Neutrophil (primary cell): Measurements from ENCODE around the gene ARMH4.

ENCODE experiments used
- H3K27ac ChIP-seq: fragments of 200-600 bp; sonication (generic); 2 replicates; pipeline ENCODE4 v1.5.1; 2016; ENCODE audit warnings: mild to moderate bottlenecking, moderate library complexity
- H3K27me3 ChIP-seq: fragments of 200-600 bp; sonication (generic); 2 replicates; pipeline ENCODE4 v1.6.0; 2016; ENCODE audit warnings: mild to moderate bottlenecking
- H3K36me3 ChIP-seq: fragments of 200-600 bp; sonication (generic); 2 replicates; pipeline ENCODE4 v1.5.1; 2017
- H3K4me1 ChIP-seq, 2 experiments: fragments of 200-600 bp in 1 of 2; sonication (generic) in 1 of 2; 1 replicate in 1 of 2; 2 replicates in 1 of 2; pipeline versions ENCODE4 v1.5.1 to v1.6.1; 2013 to 2016; ENCODE audit warnings: low read depth in 1 of 2, low read length in 1 of 2, mild to moderate bottlenecking in 1 of 2, moderate library complexity in 1 of 2; ENCODE audit not compliant: control insufficient read depth in 1 of 2, insufficient read depth in 1 of 2
- H3K4me3 ChIP-seq, 2 experiments: fragments of 200-600 bp in 1 of 2; sonication (generic) in 1 of 2; 1 replicate in 1 of 2; 2 replicates in 1 of 2; pipeline ENCODE4 v1.5.1; 2013 to 2016; ENCODE audit warnings: low read depth in 1 of 2, low read length in 1 of 2, mild to moderate bottlenecking in 1 of 2, moderate library complexity in 1 of 2
- H3K9me3 ChIP-seq: fragments of 200-600 bp; sonication (generic); 2 replicates; pipeline ENCODE4 v1.5.1; 2016
- CTCF ChIP-seq: fragments of 200-600 bp; sonication (generic); IDR thresholded peaks from 2 replicates; pipeline ENCODE4 v1.5.1; 2016; ENCODE audit warnings: antibody characterized with exemption

ARMH4 gene

DNA sequence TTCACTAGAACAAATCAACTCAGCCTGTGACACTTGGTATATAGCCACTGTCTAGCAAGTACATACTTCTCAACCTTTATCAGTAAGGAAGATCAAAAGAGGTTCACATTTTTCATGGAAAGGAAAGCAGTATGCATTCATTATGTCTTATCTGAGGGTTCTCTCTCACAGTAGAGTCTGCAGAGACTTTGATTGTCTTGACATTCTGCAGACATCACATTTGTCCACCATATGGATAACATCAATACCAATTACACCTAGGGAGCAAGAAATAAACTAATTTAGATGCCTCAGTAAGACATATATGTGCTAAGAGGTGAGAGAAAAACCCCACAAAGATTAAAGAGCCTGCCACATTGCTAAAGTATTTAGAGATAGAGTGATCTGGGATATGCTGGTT lies 175.3 kb downstream of the ARMH4 start:
- no peaks in the 10 kb centered on the region for H3K36me3 ChIP-seq
- H3K27me3 ChIP-seq = no peaks in the 10 kb centered on the region
- no peak for TF ChIP-seq CTCF
- no peaks in the 10 kb centered on the region for H3K4me1 ChIP-seq
- H3K9me3 ChIP-seq = no peaks in the 10 kb centered on the region
- no peak overlapping the region for H3K4me3 ChIP-seq
- H3K27ac ChIP-seq = no peak overlapping the region

DNA sequence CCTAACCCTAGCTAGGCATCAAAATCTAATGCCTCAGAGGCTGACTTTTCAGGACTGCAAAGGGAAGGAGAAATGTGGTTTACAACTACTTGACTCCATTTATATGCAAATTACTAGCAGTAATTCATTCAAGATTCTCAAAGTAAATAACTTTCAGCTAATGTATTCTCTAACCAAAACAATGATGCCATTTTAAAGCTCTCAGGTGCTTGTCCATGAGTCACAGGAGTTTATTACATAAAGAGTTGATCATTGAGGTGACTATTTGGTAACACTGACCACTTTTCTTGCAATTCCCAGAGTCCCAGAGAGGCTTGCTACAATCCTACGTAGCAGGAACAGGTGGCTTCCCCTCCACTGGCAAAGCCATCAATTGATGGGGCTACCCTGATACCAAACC lies 177.1 kb downstream of the ARMH4 start:
- TF ChIP-seq CTCF = no peak
- H3K9me3 ChIP-seq = no peaks in the 10 kb centered on the region

GRCh38 chr14:57970594-57970993 lies 181.4 kb downstream of the ARMH4 start:
- Histone ChIP-seq H3K9me3 (no peaks in the 10 kb centered on the region), H3K27me3 (no peaks in the 10 kb centered on the region)
- no peak for TF ChIP-seq CTCF

More for the DNA sequence above, 177.1 kb downstream of the ARMH4 start:
- Histone ChIP-seq H3K4me1 (no peaks in the 10 kb centered on the region), H3K27ac (no peak overlapping the region), H3K27me3 (no peaks in the 10 kb centered on the region), H3K4me3 (no peak overlapping the region), H3K36me3 (no peaks in the 10 kb centered on the region)

DNA sequence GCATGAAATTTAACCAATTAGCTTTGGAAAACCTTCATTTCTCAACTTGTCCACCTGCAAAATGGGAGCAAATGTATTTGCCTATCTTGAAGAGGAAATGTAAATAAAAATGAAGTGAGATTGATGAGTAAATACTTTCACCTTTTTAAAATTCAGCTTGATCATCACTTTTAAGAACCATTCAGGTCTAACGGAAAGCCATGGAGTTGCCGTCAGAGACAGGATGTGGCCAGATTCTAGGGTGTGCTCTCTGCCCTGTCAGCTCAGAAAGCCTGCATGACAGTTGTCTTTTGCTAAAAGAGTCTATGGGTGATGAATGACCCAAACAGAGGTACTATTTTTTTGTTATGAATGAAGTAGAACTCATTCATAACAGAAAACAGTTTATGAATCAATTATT lies 181.8 kb downstream of the ARMH4 start:
- Histone ChIP-seq H3K27me3 (no peaks in the 10 kb centered on the region), H3K4me1 (no peaks in the 10 kb centered on the region), H3K27ac (no peak overlapping the region), H3K4me3 (no peak overlapping the region), H3K9me3 (no peaks in the 10 kb centered on the region), H3K36me3 (no peaks in the 10 kb centered on the region)
- no peak for TF ChIP-seq CTCF

More at GRCh38 chr14:57970594-57970993, 181.4 kb downstream of the ARMH4 start:
- H3K27ac ChIP-seq = no peak overlapping the region
- no peaks in the 10 kb centered on the region for H3K4me1 ChIP-seq
- no peaks in the 10 kb centered on the region for H3K36me3 ChIP-seq
- H3K4me3 ChIP-seq = no peak overlapping the region

DNA sequence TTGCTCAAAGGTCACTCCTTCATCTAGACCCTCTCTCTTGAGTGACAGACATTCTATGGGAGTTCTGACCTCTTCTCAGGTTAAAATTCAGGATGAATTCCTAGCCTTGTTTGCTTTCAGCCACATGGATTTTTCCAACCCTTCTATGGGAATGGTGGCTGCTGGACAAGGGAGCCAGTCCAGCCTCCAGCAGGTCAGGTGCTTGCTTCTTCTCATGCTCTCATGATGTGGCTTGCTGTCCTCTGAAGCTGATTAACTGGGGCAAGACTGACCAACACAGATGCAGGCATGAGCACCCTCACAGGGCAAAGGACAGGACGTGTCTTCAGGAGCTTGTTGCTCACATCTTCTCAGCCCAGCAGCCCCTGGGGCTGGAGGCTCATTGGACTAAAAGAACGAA lies 188.9 kb downstream of the ARMH4 start:
- Histone ChIP-seq H3K4me3 (no peak overlapping the region), H3K4me1 (no peaks in the 10 kb centered on the region), H3K27me3 (peaks cover 14% of the 10 kb centered on the region), H3K27ac (no peak overlapping the region), H3K36me3 (no peaks in the 10 kb centered on the region), H3K9me3 (no peaks in the 10 kb centered on the region)
- no peak for TF ChIP-seq CTCF
